Cardiac septum (tissue), 1 donor: ENCODE data around the gene SYT9. TPM values are rescaled to one million over a fixed set of nuclear protein-coding genes. Genes with fewer than 3 reads are reported as not detected.
"Not testable (repeated sequence)": the region's sequence is repeated elsewhere in the genome, so short reads cannot be mapped to it uniquely, and the experiment has no call there.

Experiments
- DNase-seq: peaks from one replicate; pipeline ENCODE4 v3.0.0-alpha.2; 2020; ENCODE audit warnings: low spot score
- intact Hi-C: fragments of 100-400 bp; cut with DNase I; formaldehyde crosslinking; loops from one replicate; pipeline ENCODE4 v1.14.0; 2022
- total RNA-seq: library from RNA; stranded (reverse); fragmentation: NEBNext Ultra II Directional; extraction: Animal tissue kit (Norgen Biotek cat#: 25700); gene quantifications from one replicate; pipeline ENCODE4 v1.2.1, GENCODE V29; 2021
- donor health status: DM: no; HTN: no; CAD: no.

The SYT9 gene
- total RNA-seq, 1 donor from 2014 or later, result 0.92 TPM

DNA sequence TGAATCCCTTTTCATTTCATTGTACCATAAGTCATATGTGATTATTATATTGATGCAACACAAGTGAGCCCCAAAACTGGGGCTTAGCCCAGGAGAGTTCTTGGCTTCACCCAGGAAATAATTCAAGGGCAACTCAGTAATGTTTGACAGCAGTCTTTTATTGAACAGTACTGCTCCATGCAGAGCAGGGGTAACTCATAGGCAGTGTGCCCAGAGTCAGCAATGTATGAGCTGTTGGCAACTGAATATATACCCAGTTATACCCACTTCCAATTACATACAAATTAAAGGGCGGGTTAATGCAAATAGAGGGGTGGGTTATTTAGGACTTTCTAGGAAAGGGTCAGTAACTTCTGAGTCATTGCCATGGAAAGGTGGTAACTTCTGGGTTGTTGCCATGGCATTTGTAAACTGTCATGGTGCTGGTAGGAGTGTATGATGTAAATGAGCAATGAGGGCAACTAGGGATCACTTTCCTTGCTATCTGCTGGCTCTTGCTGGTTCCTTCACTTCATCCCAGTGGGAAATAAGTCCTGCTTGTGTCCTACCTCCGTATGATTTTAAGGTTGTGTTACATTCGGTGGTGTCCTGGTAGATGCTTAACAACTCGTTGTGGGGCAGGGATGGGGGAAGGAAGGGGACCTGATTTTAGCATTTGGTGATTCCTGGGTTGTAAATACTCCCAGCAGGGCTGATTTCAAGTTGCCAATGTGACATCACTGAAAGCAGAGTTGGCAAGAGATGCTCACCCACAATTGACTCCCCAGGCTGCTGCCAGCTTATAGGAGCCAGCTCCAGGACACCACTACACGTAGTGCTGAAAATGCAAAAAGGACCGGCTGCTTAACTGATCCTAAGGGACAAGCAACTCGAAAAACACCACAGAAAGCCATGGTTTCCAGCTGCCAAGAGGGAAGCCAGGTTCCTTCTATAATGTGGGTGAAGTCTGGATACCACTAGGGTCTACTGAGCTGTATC lies 70.1 kb downstream of the SYT9 start:
- no peak for DNase-seq
- intact Hi-C loops, result no loop called here

DNA sequence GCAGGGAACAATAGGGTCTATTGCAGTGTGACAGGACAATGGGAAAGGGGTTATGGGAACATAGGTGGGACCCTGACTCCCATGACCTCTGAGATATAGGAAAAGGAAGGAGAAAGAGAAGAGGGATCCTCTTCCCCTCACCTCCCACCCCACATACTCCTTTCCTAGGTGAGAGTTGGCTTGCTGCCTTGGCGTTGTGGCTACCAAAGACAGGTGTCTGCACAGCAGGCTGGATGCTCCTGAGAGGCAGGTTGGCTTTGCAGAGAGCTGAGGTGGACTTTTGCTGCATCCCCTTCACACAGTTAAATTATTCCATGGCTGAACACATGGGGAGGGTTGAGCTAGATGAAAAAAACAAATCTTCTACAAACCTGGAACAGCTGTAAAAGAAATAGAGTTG lies 80.7 kb downstream of the SYT9 start:
- intact Hi-C loops, result no loop called here
- DNase-seq, result no peak

DNA sequence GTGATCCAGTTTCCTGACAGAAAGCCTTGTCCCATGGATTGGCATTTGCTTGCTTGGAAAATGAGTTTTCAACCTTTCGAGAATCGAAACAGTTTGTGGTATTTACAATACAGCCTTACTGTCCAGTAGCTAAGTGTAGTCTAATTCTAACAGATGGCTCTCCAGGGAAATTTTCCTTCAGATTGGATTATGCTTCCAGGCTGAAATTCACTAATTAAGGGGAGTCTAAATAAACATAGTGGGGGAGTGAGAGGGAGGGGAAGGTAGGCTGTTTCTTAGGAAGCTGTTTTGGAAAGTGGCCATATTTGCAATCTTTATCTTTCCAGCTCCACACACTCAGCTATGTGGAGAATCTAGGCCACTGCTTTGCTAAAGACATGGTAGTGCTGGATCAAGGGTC lies 81.3 kb downstream of the SYT9 start:
- intact Hi-C loops, result no loop called here
- no peak for DNase-seq

DNA sequence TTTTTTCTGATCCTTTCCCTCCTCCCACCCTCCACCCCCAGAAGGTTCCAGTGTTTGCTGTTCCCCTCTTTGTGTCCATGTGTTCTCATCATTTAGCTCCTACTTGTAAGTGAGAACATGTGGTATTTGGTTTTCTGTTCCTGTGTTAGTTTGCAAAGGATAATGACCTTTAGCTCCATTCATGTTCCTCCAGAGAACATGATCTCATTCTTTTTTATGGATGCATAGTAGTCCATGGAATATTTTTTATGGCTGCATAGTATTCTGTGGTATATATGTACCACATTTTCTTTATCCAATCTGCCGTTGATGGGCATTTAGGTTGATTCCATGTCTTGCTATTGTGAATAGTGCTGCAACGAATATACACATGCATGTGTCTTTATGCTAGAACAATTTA lies 83.7 kb downstream of the SYT9 start:
- DNase-seq, intact Hi-C loops: not testable (repeated sequence)

DNA sequence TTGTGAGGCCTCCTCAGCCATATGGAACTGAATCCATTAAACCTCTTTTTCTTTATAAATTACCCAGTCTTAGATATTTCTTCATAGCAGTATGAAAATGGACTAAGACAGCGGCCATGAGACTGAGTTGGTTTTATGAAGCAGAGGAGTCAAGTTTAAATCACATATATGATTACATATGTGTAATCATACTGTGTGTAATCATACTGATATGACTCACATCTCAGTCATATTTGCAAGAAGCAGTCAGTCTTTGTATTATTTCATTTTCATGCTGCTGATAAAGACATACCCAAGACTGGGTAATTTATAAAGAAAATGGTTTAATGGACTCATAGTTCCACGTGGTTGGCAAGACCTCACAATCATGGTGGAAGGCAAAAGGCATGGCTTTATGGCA lies 89.8 kb downstream of the SYT9 start:
- intact Hi-C loops, result no loop called here
- DNase-seq, result no peak

DNA sequence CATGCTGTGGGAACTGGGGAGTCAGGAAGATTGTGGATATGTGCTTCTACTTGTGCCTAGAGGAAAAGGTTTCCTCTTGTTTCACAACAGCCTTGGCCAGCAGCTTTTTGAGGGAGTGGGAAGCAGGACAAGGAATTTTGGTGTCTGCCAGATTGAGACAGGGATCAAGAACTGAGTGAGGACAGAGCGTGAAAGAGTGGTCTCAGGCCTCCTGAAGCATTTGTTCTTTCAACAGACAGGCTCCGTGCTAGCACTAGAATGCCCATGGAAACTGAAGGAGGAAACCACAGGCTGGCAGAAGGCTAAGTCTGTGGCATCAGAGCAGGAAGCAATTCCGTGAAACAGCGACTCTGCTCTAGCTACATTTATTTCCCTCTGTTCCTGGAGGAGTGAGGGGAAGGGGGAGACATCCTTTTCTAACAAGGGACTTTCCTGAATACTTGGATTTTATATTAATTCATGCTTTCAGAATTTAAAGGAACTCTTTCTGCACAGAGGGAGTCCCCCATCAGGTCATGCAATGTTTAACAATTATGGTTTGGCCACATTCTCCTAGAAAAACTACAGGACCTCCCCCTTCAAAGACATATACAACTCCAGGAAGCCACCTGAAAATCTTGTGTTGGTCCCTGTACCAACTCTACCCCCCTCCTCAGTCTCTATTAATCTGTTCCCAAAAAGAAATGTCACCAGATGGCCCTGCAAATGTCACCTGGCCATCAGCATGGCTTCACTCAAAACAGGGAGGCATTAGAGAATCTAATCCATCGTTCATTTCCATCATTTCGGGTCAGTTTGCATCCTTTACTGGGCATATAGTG lies 96.1 kb downstream of the SYT9 start:
- no peak for DNase-seq
- intact Hi-C loops, result no loop called here

DNA sequence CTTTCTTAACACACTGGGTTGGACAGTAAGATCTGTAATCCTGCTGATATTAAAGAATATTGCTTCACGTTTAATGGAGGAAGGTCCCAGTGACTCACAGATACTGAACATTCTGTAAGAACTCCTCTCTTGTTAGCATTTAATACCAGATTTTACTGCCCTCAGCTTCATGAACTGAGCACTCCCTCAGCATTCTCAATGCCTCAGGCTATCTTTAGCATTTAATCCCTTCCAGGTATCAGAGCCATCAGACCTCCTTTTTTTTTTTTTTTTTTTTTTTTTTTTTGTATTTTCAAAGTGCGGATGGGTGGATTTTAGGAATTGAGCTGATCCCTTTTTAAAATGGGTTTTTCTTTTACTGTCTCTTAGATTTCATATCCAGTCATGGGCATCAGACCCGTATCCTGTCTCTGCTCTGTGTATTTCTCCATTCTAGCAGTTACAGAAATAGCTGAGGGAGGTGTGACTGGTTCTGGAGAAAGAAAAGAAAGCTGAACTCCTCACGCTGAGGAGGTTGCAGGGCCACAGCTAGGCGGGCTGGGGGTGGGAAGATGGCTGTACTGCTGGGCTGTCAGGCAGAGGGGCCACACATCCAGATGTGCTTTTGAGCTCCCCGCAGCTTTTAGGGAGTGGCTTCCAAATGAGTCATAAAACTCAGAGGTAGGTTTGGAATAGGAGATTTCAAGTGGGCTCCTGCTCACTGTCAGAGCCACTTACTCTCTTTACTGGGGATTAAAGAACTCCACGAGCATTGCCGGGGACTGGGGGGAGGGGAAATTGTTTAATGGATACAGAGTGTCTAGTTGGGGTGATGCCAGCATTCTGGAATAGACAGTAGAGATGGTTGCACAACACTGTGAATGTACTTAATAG lies 97.0 kb downstream of the SYT9 start:
- no peak for DNase-seq
- intact Hi-C loops, result no loop called here

DNA sequence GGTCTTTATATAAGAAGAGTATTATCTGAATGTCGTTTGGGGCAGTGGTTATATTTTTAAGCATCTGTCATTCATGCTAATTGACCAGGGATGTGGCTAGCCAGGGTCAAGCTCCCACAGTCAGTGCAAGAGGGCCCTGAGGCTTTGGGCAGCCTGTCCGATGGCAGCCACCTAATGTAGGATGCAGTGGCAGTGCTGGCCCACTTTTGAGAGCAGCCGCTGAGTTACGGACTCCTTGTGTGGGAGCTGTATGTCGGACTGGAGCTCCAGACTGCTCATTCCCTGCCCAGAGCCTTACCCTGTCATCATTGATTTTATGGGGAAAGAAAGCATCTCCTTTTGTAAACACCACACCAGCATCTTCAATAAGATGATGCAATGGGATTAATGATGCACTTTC lies 99.5 kb downstream of the SYT9 start:
- no peak for DNase-seq
- intact Hi-C loops, result no loop called here

DNA sequence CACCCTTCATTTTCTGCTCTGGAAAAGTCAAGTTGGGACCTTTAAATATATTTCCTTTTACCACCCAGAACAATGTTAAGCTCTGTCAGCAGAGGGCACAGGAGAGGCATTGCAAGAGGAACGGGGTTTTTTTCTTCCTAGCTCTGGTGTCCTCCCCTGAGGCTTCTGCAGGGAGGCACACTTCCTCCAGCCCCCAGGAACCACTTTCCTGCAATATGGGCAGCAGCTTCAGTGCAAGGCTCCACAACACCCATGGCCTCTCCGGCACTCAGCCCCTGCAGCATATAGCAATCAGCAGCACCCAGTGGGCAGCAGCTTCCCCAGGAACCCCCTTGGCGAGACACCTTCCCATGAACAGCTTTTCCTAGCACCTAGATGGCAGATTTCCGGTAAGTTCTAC lies 101.4 kb downstream of the SYT9 start:
- intact Hi-C loops, result no loop called here
- DNase-seq, result no peak

DNA sequence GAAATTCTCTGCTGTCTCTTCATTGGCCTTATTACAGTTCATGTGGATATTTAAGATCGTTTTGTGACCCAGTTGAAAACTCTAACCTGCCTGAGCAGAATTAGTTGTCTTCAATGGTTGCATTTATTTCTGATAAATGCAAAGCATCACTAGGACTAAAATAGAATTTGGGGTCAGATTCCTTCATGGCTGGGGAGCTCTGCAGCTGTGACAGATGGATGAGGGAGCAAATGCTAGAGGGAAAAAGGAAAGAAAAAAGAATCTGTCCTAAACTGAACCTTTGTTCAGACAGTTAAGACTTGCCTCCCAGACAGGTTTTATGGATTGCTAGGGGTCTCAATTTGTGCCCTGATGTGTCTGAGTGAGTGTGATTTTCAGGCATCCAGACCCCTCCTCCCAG lies 113.0 kb downstream of the SYT9 start:
- DNase-seq, result no peak
- intact Hi-C loops, result no loop called here

DNA sequence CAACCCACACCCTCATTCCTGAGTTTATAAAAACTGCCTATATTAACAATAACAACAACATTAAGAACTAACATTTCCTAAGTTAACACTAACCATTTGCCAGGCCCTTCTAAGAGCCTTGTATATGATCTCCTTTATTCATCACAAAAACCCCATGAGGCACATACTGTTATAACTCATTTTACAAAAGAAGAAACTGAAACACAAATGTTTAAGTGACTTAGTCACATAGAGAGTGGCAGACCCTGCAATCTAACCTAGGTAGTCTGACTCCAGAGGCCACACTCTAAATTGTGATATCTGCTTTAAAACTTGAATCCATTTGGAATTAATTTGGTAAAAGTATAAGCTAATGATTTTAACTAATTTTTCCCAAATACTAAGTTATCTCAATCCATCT lies 116.1 kb downstream of the SYT9 start:
- DNase-seq, result no peak
- intact Hi-C loops, result no loop called here

DNA sequence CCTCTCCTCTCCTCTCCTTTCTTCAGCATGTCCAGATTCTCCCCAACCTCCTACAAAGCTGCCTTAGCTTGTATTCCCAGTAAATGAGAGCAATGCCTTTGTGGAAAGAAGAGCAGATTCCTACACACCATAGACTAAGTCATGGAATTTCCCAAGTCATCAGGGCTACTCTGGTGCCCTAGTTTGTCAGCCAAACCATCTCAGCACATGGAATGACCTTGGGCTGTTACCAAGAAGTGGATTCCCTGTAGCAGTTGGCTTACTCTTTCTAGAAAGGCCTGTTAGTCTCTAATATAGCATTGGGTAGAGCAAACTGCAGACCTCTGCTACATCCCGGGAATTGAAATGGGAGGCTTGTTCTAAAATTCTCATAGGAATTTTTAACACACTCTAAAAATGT lies 124.7 kb downstream of the SYT9 start:
- no peak for DNase-seq
- intact Hi-C loops, result no loop called here

DNA sequence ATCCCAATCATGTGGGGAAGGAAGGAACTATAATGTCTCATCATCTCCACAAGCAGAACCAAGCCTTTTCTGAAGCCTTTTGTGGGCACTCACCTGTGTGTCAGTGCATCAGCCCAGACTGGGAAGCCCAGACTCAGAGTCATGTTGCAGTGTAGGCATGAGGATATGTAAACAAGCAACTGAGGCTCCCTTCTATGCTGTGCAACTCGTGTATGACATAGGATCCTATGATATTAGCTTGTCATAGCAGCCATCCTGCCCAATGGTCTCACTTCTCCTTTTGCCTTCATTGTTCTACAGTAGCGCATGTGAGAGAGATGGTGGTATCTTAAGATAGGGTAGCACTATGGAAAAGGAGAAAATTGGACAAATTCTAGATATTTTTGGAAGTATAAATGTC lies 130.2 kb downstream of the SYT9 start:
- intact Hi-C loops, result no loop called here
- no peak for DNase-seq

DNA sequence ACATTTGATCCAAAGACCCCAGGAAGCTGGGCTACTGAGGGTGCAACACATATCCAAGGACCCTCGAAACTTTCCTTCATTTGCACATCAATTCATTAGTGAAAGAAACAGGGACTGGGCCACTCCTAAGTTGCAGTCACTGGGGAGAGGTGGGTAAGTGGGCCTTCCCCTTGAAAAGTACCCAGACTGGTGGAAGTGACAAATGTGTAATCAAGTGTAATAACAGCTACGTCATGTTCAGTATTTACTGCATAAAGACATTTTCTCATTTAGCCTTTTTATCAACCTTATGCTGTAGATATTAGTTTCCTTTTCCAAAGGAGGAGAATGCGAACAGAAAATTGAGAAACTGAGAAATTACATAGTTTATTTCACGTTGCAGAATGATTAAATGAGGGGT lies 131.7 kb downstream of the SYT9 start:
- DNase-seq, result no peak
- intact Hi-C loops, result no loop called here

DNA sequence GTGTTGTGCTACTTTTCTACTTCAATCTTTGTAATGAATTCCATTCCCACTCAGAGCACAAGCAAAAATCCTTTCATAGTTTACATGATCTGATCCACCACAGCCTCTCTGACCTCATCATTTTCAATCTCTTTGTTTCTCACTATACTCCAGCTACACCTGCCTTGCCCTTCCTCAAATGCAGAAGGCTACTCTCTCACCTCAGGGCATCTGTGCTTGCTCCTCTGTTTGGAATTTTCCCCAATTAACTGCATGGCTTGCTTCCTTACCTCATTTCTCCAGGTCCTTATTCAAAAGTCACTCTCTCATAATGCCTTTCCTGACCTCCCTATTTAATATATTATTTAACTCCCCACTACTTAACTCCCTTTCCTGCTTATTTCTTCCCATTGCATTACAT lies 133.0 kb downstream of the SYT9 start:
- DNase-seq, result no peak
- intact Hi-C loops, result no loop called here

DNA sequence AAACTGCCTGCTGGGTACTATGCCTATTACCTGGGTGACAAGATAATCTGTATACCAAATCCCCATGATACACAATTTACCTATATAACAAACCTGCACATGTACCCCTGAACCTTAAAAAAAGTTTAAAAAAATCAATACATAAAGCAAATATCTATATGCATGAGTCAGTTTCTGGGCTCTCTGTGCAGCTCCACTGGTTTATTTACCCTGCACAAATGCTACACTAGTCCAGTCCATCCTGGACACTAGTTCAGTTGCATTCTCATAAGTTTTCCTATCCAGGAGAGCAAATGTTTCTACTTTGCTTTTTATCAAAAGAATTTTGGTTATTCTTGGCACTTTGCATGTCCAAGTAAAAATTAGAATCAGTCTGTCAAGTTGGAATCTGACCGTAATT lies 133.8 kb downstream of the SYT9 start:
- DNase-seq, result no peak
- intact Hi-C loops, result no loop called here

DNA sequence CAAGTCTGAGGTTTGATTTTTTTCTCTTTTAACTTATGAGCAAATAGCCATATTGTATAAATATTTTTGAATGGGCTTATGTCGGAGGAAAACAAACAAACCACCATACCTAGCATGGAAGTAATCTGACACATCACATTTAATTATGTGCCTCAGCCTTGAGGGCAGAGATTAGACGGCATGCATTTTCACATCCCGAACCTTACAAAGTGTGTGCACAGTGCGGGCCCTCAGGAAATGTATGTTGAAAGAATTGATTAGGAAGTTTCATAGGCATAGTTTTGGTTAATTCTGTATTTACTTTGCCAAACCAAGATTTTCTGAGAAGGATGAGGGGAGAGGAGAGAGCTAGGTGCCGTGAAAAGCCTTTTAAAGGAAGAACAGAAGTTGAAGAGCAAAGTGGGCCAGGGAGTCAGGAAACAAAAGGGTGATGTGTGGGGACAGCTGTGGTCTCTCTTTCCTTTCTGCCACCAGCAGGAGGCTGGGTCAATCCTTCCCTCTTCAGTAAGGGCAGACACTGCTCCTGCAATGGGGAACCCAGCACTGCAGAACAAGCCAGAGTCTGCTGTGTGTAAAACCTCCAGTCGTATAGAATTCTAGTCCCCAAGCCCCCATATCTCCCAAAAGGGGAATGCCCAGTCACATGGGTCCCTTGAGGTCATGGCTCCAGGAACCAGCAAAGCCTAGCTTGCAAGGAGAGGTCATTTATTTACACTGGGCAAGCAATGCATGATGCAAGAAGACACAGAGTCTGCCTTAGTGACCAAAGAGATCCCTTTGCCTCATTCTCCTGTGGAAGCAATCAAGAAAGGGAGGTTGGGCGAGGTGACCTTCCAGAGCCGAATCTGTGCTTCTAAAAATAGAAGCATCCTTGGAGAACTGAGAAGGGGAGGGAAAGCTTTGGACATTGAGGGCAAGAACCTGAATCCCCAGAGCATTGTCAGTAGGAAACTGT lies 162.5 kb downstream of the SYT9 start:
- DNase-seq, result no peak
- intact Hi-C loops, result no loop called here

DNA sequence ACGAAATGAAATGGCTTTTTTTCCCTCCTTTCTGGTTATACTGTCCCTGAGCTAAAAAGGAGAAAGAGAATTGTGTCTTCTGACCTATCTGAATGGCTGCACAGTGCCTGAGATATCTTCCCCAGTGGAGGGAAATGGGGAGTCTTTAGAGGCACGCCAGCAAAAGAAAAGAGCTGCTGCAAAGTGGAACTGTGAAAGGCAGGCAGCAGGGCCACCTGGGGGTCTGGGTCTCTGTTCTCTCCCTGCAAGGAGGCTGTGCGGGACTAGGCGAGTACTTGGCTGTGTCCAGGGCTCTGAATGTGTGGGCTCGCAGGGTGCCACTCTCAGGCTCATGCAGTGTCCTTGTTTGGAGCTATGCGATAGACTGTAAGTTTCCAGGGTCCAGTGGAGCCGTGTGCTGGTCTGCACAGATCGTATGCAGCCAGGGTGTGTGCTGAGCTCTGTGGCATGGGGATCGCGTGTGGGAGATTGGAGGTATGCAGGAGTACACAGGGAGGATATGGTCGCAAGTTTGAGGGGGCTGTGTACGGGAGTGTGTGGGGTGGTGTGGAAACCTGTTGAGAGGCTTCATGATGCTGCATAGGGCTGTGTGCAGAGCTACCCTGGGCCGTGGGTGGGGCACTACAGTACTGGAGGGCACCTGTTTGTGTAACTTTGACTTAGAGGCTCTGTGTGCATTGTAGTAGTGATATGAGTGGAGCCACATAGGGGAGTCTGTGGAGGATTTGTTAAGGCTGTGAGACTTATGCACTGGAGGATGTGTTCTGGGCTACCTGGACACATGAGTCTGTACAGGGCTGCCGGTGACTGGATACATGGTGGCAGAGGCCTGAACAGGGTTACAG lies 163.5 kb downstream of the SYT9 start:
- no peak for DNase-seq
- intact Hi-C loops, result no loop called here
